ENCODE data around the gene ANKRD33B.

DNA sequence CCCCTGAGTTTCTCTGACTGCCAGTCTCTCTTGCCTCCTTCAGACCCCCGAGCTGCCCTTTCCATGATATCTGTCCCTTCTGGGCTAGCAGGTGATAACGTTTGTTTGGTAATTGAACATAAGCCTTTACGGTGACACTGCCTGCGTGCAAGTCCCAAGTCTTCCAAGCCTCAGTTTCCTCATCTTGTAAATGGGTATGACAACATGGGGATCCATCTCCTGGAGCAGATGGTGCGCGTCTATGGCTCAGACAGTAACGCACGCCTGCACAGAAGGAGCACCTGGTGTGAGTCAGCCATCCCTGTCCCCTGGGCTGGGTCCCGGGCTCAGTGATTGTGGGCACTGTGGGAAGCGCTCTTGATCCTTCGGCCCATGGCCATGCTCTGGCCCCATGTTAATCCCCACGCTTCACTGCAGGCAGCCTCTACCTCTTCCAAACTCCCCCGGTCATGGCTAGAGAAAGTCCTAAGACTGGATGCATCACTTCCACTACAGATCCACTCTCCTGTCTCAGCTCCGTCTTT, 111.4 kb downstream of the ANKRD33B start:
- TF ChIP-seq, protein P1, sequence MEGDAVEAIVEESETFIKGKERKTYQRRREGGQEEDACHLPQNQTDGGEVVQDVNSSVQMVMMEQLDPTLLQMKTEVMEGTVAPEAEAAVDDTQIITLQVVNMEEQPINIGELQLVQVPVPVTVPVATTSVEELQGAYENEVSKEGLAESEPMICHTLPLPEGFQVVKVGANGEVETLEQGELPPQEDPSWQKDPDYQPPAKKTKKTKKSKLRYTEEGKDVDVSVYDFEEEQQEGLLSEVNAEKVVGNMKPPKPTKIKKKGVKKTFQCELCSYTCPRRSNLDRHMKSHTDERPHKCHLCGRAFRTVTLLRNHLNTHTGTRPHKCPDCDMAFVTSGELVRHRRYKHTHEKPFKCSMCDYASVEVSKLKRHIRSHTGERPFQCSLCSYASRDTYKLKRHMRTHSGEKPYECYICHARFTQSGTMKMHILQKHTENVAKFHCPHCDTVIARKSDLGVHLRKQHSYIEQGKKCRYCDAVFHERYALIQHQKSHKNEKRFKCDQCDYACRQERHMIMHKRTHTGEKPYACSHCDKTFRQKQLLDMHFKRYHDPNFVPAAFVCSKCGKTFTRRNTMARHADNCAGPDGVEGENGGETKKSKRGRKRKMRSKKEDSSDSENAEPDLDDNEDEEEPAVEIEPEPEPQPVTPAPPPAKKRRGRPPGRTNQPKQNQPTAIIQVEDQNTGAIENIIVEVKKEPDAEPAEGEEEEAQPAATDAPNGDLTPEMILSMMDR (IDR thresholded peaks at IDR 0.05; ENCODE audit: poor library complexity): no peak
- TF ChIP-seq EZH2 (IDR thresholded peaks at IDR 0.05; ENCODE audit: borderline replicate concordance) (no peak), EZH2phosphoT487 (IDR thresholded peaks at IDR 0.05; ENCODE audit: low read depth, severe bottlenecking, unreplicated experiment) (no peak)
